PC-3 (cell line): Measurements from ENCODE around the gene TTBK1. TPM values are rescaled to one million over a fixed set of nuclear protein-coding genes. Genes with fewer than 3 reads are reported as not detected.

ENCODE experiments used
- ATAC-seq: fragments of 200-7000 bp; cut with Tn5 transposase; 2 replicates; pipeline ENCODE4 v1.9.1; 2020; ENCODE audit warnings: mild to moderate bottlenecking, moderate library complexity
- BruUV-seq: library from RNA; stranded (reverse); fragments of 400-500 nt; replicated peaks from 2 replicates; lab custom pipeline; 2021; lab: Mats Ljungman, UMichigan
- CTCF ChIA-PET: fragments of 300-600 bp; sonication (Branson Sonifier 250); formaldehyde crosslinking; loops from one replicate; lab custom pipeline; 2022; ENCODE audit warnings: antibody characterized with exemption; lab: Charles Lee
- POLR2A ChIA-PET: fragments of 300-600 bp; sonication (Branson Sonifier 250); formaldehyde crosslinking; loops from one replicate; lab custom pipeline; 2022; ENCODE audit warnings: antibody characterized with exemption; ENCODE audit not compliant: unreplicated experiment; lab: Charles Lee
- DNase-seq: peaks from one replicate; pipeline ENCODE4 v3.0.0-alpha.2; 2015
- H2AFZ ChIP-seq: fragments of 300-600 bp; sonication (generic); 2 replicates; pipeline ENCODE4 v1.6.0; 2016; ENCODE audit warnings: antibody characterized with exemption, low read length
- H3F3A ChIP-seq: fragments of 300-600 bp; sonication (generic); one replicate; pipeline ENCODE4 v1.6.0; 2017; ENCODE audit warnings: antibody characterized with exemption, low read length, control low read depth, mild to moderate bottlenecking; ENCODE audit not compliant: unreplicated experiment
- H3K27ac ChIP-seq: fragments of 300-600 bp; sonication (generic); 2 replicates; pipeline ENCODE4 v1.5.1; 2016; ENCODE audit warnings: mild to moderate bottlenecking, low read length
- H3K27me3 ChIP-seq: fragments of 300-600 bp; sonication (generic); 2 replicates; pipeline ENCODE4 v1.6.1; 2016; ENCODE audit warnings: low read length, mixed read lengths
- H3K36me3 ChIP-seq: fragments of 300-600 bp; sonication (generic); 2 replicates; pipeline ENCODE4 v1.6.1; 2016; ENCODE audit warnings: low read depth, mixed run types, low read length, mixed read lengths
- H3K4me1 ChIP-seq: fragments of 300-600 bp; sonication (generic); 2 replicates; pipeline ENCODE4 v1.5.1; 2016; ENCODE audit warnings: low read length; ENCODE audit not compliant: insufficient read depth
- H3K4me2 ChIP-seq: fragments of 300-600 bp; sonication (generic); 2 replicates; pipeline ENCODE4 v1.6.0; 2016; ENCODE audit warnings: low read length
- H3K4me3 ChIP-seq: fragments of 300-600 bp; sonication (generic); 2 replicates; pipeline ENCODE4 v1.5.1; 2016; ENCODE audit warnings: mild to moderate bottlenecking, low read length, mixed read lengths
- H3K79me2 ChIP-seq: fragments of 300-600 bp; sonication (generic); 2 replicates; pipeline ENCODE4 v1.6.1; 2017; ENCODE audit warnings: low read length, mixed read lengths
- H3K9ac ChIP-seq: fragments of 300-600 bp; sonication (generic); 2 replicates; pipeline ENCODE4 v1.6.0; 2016; ENCODE audit warnings: mild to moderate bottlenecking, low read length
- H3K9me2 ChIP-seq: fragments of 300-600 bp; sonication (generic); replicated peaks from 2 replicates; pipeline ENCODE4 v1.6.1; 2016; ENCODE audit warnings: mixed run types, low read length, mixed read lengths
- H3K9me3 ChIP-seq: fragments of 300-600 bp; sonication (generic); 2 replicates; pipeline ENCODE4 v1.6.1; 2016; ENCODE audit warnings: low read length, mixed read lengths
- H4K20me1 ChIP-seq: fragments of 300-600 bp; sonication (generic); 2 replicates; pipeline ENCODE4 v1.6.1; 2016; ENCODE audit warnings: low read length, mixed read lengths
- CTCF ChIP-seq: fragments of 300-600 bp; sonication (generic); conservative IDR thresholded peaks from 2 replicates; pipeline ENCODE4 v1.5.1; 2017; ENCODE audit warnings: antibody characterized with exemption, low read depth, mild to moderate bottlenecking, low read length
- EZH2 ChIP-seq: fragments of 300-600 bp; sonication (generic); IDR thresholded peaks from one replicate; pipeline ENCODE4 v1.6.1; 2017; ENCODE audit warnings: antibody characterized with exemption, mild to moderate bottlenecking, low read length; ENCODE audit not compliant: unreplicated experiment
- EZH2phosphoT487 ChIP-seq: fragments of 300-600 bp; sonication (generic); IDR thresholded peaks from 2 replicates; pipeline ENCODE4 v1.6.1; 2018; ENCODE audit warnings: mild to moderate bottlenecking, antibody characterized with exemption, low read length, borderline replicate concordance
- intact Hi-C: fragments of 100-400 bp; cut with micrococcal nuclease; formaldehyde crosslinking; loops from 2 replicates; pipeline ENCODE4 v1.9.0; 2023
- total RNA-seq: library from RNA; depleted of rRNA; stranded (reverse); fragments of >200 nt; gene quantifications from 2 replicates; pipeline ENCODE4 v1.2.3, GENCODE V29; 2014

Gene TTBK1
- total RNA-seq, 1 experiment from 2014 or later, result not detected

DNA sequence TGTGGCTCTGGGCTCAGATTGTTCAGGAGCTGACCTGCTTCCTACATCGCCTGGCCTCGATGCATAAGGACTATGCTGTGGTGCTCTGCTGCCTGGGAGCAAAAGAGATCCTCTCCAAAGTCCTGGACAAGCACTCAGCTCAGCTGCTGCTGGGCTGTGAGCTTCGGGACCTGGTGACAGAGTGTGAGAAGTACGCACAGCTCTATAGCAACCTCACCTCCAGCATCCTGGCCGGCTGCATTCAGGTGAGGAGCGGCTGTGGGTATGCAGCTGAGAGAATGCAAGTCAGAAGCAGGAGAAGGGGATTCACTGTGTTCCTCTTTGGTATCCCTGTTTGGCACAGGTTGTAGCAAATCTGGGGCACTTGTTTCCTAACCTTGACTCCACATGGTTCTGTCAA is 43.4 kb upstream of the TTBK1 start:
- H3K79me2 ChIP-seq, result no peaks in the 10 kb centered on the region
- POLR2A ChIA-PET, result no interaction called here

GRCh38 chr6:43200541-43200940 is 42.7 kb upstream of the TTBK1 start:
- Histone ChIP-seq H4K20me1 (no peaks in the 10 kb centered on the region), H3K4me1 (no peaks in the 10 kb centered on the region), H3K36me3 (peaks cover 3% of the 10 kb centered on the region), H3K9ac (no peak overlapping the region), H3K9me3 (no peaks in the 10 kb centered on the region), H3K27ac (no peak overlapping the region), H3K4me2 (no peak overlapping the region), H3K27me3 (no peaks in the 10 kb centered on the region), H2AFZ (no peak overlapping the region), H3F3A (no peaks in the 10 kb centered on the region), H3K4me3 (no peak overlapping the region), H3K9me2 (no peaks in the 10 kb centered on the region), H3K79me2 (no peaks in the 10 kb centered on the region)
- TF ChIP-seq CTCF (no peak), EZH2phosphoT487 (no peak), EZH2 (no peak)
- DNase-seq, result no peak
- no peak for ATAC-seq
- intact Hi-C loops, result no loop called here
- CTCF ChIA-PET, result no interaction called here
- BruUV-seq, result no TSS peak
- POLR2A ChIA-PET, result no interaction called here

More for the DNA sequence above, 43.4 kb upstream of the TTBK1 start:
- H3K9ac ChIP-seq, result no peak overlapping the region
- H3K27ac ChIP-seq, result no peak overlapping the region
- no peaks in the 10 kb centered on the region for H3K4me1 ChIP-seq
- peaks cover 3% of the 10 kb centered on the region for H3K36me3 ChIP-seq
- BruUV-seq, result no TSS peak
- H3F3A ChIP-seq, result no peaks in the 10 kb centered on the region
- H3K4me2 ChIP-seq, result no peak overlapping the region
- no peak for DNase-seq
- no peaks in the 10 kb centered on the region for H3K27me3 ChIP-seq
- intact Hi-C loops, result no loop called here
- H3K9me3 ChIP-seq, result no peaks in the 10 kb centered on the region
- no peak overlapping the region for H3K4me3 ChIP-seq
- H4K20me1 ChIP-seq, result no peaks in the 10 kb centered on the region
- ATAC-seq, result no peak
- H3K9me2 ChIP-seq, result no peaks in the 10 kb centered on the region
- H2AFZ ChIP-seq, result no peak overlapping the region
- CTCF ChIA-PET, result no interaction called here
- TF ChIP-seq EZH2phosphoT487 (no peak), CTCF (no peak), EZH2 (no peak)

- no peak overlapping the region for H3K9ac ChIP-seq
- H3K4me2 ChIP-seq, result no peak overlapping the region
- DNase-seq, result no peak
- H4K20me1 ChIP-seq, result no peaks in the 10 kb centered on the region
- no TSS peak for BruUV-seq
- no peaks in the 10 kb centered on the region for H3K79me2 ChIP-seq
- H3K9me3 ChIP-seq, result no peaks in the 10 kb centered on the region
- ATAC-seq, result no peak
- H2AFZ ChIP-seq, result no peak overlapping the region
- TF ChIP-seq EZH2phosphoT487, result no peak
- no peak for TF ChIP-seq EZH2
- TF ChIP-seq CTCF, result no peak
- H3K36me3 ChIP-seq, result peaks cover 3% of the 10 kb centered on the region
- no peaks in the 10 kb centered on the region for H3K9me2 ChIP-seq
- no peaks in the 10 kb centered on the region for H3K4me1 ChIP-seq
- no peaks in the 10 kb centered on the region for H3F3A ChIP-seq
- ChIA-PET POLR2A (no interaction called here), CTCF (no interaction called here)
- H3K27ac ChIP-seq, result no peak overlapping the region
- intact Hi-C loops, result no loop called here
- no peaks in the 10 kb centered on the region for H3K27me3 ChIP-seq
- no peak overlapping the region for H3K4me3 ChIP-seq
These were observed 40.8 kb upstream of the TTBK1 start for GRCh38 chr6:43202451-43202850.
